OCI-LY1 (cell line): Measurements from ENCODE around the gene LRRC28.

Source experiments
- H2AFZ ChIP-seq: fragments of 200-600 bp; sonication (generic), shearing (Covaris generic); 2 replicates; pipeline ENCODE4 v1.6.0; 2014; ENCODE audit warnings: antibody characterized with exemption, mild to moderate bottlenecking, low read length
- H3F3A ChIP-seq: fragments of 200-600 bp; sonication (generic), shearing (Covaris generic); 2 replicates; pipeline ENCODE4 v1.6.0; 2014; ENCODE audit warnings: mild to moderate bottlenecking, antibody characterized with exemption, low read length, moderate library complexity; ENCODE audit not compliant: insufficient read depth
- H3K27ac ChIP-seq: fragments of 200-600 bp; sonication (generic); 2 replicates; pipeline ENCODE4 v1.5.1; 2014; ENCODE audit warnings: low read length, mixed run types, mild to moderate bottlenecking, low read depth; ENCODE audit not compliant: poor library complexity, severe bottlenecking
- H3K27me3 ChIP-seq: fragments of 200-600 bp; sonication (generic); 2 replicates; pipeline ENCODE4 v1.6.0; 2014; ENCODE audit warnings: antibody characterized with exemption, mild to moderate bottlenecking, low read length, moderate library complexity; ENCODE audit not compliant: insufficient read depth
- H3K36me3 ChIP-seq: fragments of 200-600 bp; sonication (generic); 2 replicates; pipeline ENCODE4 v1.6.1; 2014; ENCODE audit warnings: mild to moderate bottlenecking, antibody characterized with exemption, low read length, moderate library complexity, mixed read lengths; ENCODE audit not compliant: insufficient read depth
- H3K4me1 ChIP-seq: fragments of 200-600 bp; sonication (generic); 2 replicates; pipeline ENCODE4 v1.5.1; 2014; ENCODE audit warnings: mild to moderate bottlenecking, low read length, moderate library complexity; ENCODE audit not compliant: insufficient read depth, severe bottlenecking
- H3K4me2 ChIP-seq: fragments of 200-600 bp; sonication (generic), shearing (Covaris generic); 2 replicates; pipeline ENCODE4 v1.6.1; 2014; ENCODE audit warnings: low read length
- H3K4me3 ChIP-seq: fragments of 200-600 bp; sonication (generic); 2 replicates; pipeline ENCODE4 v1.5.1; 2014; ENCODE audit warnings: low read length, low read depth, mild to moderate bottlenecking, mixed read lengths; ENCODE audit not compliant: poor library complexity, severe bottlenecking
- H3K79me2 ChIP-seq: fragments of 200-600 bp; shearing (Covaris generic); 2 replicates; pipeline ENCODE4 v1.6.1; 2016; ENCODE audit warnings: mixed run types, low read length, mixed read lengths; ENCODE audit not compliant: insufficient read depth
- H3K9ac ChIP-seq: fragments of 200-600 bp; sonication (generic), shearing (Covaris generic); 2 replicates; pipeline ENCODE4 v1.6.1; 2014; ENCODE audit warnings: mild to moderate bottlenecking, low read length, mixed read lengths
- H3K9me2 ChIP-seq: fragments of 200-600 bp; sonication (generic), shearing (Covaris generic); 2 replicates; pipeline ENCODE4 v1.6.1; 2014; ENCODE audit warnings: low read depth, mild to moderate bottlenecking, low read length, mixed read lengths
- H3K9me3 ChIP-seq: fragments of 200-600 bp; shearing (Covaris generic); 2 replicates; pipeline ENCODE4 v1.6.1; 2014; ENCODE audit warnings: low read length, mixed read lengths
- H4K20me1 ChIP-seq: fragments of 200-600 bp; sonication (generic), shearing (Covaris generic); 2 replicates; pipeline ENCODE4 v1.6.0; 2016; ENCODE audit warnings: mild to moderate bottlenecking, low read length; ENCODE audit not compliant: insufficient read depth
- EZH2 ChIP-seq: fragments of 200-600 bp; sonication (generic), shearing (Covaris generic); IDR thresholded peaks from 2 replicates; pipeline ENCODE4 v1.8.0; 2017; ENCODE audit warnings: borderline replicate concordance, mixed run types, mild to moderate bottlenecking, antibody characterized with exemption, low read length, moderate library complexity, mixed read lengths
- TF ChIP-seq, protein P1 (sequence below): fragments of 200-600 bp; sonication (generic), shearing (Covaris generic); IDR thresholded peaks from 2 replicates; pipeline ENCODE4 v1.5.1; 2017; ENCODE audit warnings: mild to moderate bottlenecking, antibody characterized with exemption, low read length, moderate library complexity, mixed read lengths

LRRC28 gene

DNA sequence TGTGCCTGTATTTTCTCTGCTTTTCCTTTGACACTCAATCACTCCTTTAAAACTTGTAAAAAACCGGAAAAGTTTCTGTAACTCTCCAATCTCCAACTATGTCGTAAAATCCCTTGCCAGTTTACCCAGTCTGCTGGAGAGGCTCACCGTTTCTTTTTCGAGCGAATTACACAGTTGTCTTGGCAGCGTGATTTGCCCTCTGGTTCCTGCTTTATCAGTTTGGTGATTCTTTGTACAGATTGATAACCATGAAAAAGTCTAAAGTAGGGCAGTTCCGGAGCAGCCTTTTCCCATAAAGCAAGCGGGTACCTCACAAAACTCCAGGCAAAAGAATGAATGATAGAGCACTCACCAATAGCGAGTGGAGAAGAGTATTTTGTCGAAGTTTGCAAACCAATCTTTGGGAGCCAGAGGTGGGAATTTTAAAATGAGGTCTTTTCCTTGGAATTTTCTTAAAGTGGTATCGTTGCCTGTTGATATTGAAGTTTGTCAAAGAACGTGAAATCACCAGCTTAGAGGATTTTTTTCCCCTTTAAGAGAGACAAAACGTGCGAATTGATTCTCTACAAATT, 1.9 kb upstream of the LRRC28 start, which contains the start of gene TTC23:
Gene TTC23 (minus strand): TSS at position 312 of the 572 bp plus-strand sequence. CDS start 20,869 bp downstream, outside the sequence.
- Histone ChIP-seq H3K4me3 (no peak within 1 kb of the TSS), H3F3A (no peaks in the 10 kb centered on the region), H3K27me3 (no peaks in the 10 kb centered on the region), H3K4me2 (0 out of 2 replicates have a peak within 1 kb of the TSS, but pooled peaks have one; percentile 63), H3K27ac (no peak within 1 kb of the TSS), H3K36me3 (peaks cover 6% of the 10 kb centered on the region; the same call in 1 of the 2 replicates), H3K9me3 (no peaks in the 10 kb centered on the region; the same call in 1 of the 2 replicates), H4K20me1 (no peaks in the 10 kb centered on the region), H3K79me2 (no peaks in the 10 kb centered on the region), H3K4me1 (peaks cover 29% of the 10 kb centered on the region), H3K9me2 (no peaks in the 10 kb centered on the region), H3K9ac (no peak within 1 kb of the TSS), H2AFZ (no peak within 1 kb of the TSS)
- TF ChIP-seq, protein P1, sequence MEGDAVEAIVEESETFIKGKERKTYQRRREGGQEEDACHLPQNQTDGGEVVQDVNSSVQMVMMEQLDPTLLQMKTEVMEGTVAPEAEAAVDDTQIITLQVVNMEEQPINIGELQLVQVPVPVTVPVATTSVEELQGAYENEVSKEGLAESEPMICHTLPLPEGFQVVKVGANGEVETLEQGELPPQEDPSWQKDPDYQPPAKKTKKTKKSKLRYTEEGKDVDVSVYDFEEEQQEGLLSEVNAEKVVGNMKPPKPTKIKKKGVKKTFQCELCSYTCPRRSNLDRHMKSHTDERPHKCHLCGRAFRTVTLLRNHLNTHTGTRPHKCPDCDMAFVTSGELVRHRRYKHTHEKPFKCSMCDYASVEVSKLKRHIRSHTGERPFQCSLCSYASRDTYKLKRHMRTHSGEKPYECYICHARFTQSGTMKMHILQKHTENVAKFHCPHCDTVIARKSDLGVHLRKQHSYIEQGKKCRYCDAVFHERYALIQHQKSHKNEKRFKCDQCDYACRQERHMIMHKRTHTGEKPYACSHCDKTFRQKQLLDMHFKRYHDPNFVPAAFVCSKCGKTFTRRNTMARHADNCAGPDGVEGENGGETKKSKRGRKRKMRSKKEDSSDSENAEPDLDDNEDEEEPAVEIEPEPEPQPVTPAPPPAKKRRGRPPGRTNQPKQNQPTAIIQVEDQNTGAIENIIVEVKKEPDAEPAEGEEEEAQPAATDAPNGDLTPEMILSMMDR = no peak
- no peak for TF ChIP-seq EZH2

DNA sequence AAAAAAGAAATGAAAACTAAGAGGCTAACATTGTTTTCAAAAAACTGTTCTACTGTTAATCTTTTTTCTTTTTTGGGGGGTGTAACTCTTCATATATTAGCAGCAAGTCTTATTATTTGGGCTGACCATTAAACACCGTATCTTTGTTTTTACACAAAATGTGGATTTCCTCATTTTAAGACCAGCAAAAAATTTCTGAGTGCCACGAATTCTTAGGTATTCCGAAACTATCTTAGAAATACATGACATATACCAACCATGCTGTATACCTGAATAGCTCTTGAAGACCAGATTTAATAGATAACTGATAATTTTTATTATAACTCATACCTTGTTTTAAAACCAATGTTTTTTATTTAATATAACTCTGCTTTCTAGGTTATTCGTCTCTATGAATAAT, 1.3 kb upstream of the LRRC28 start:
- H3K27ac ChIP-seq = no peak overlapping the region
- peaks cover 29% of the 10 kb centered on the region for H3K4me1 ChIP-seq
- no peaks in the 10 kb centered on the region; the same call in 1 of the 2 replicates for H3K9me3 ChIP-seq

DNA sequence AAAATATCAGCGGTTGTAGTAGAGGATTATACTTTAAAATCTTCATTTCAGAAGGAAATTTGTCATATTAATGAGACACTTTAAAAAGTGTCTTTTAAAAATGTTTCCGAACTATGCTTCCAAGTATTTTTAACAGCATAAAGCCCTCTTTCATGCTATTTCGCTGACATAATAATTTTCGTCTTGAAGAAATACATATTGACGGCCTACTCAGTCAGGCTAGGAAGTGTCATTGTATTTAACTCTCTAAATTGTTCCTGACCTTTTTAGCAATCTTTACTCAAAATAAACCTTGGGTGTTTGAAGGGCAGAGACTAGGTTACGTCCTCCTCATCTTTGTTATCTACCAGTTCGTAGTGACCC, 806 bp upstream of the LRRC28 start:
- H4K20me1 ChIP-seq = no peaks in the 10 kb centered on the region
- TF ChIP-seq, protein P1 = no peak
- no peak for TF ChIP-seq EZH2
- H2AFZ ChIP-seq = peak overlapping the region; percentile 95
- H3K9ac ChIP-seq = peak overlapping the region; percentile 18; the same call in 1 of the 2 replicates
- no peaks in the 10 kb centered on the region for H3K79me2 ChIP-seq
- no peaks in the 10 kb centered on the region for H3K9me2 ChIP-seq
- no peak overlapping the region for H3K27ac ChIP-seq
- peaks cover 6% of the 10 kb centered on the region; the same call in 1 of the 2 replicates for H3K36me3 ChIP-seq
- H3K4me2 ChIP-seq = peak overlapping the region; percentile 63
- no peaks in the 10 kb centered on the region for H3K27me3 ChIP-seq
- peaks cover 29% of the 10 kb centered on the region for H3K4me1 ChIP-seq
- no peaks in the 10 kb centered on the region for H3F3A ChIP-seq
- peak overlapping the region; percentile 75 for H3K4me3 ChIP-seq
- no peaks in the 10 kb centered on the region; the same call in 1 of the 2 replicates for H3K9me3 ChIP-seq

More for the DNA sequence above, 1.3 kb upstream of the LRRC28 start:
- H3K9ac ChIP-seq = no peak overlapping the region
- no peak overlapping the region for H3K4me3 ChIP-seq
- no peaks in the 10 kb centered on the region for H3K79me2 ChIP-seq
- TF ChIP-seq EZH2 = no peak
- TF ChIP-seq, protein P1 = no peak
- no peak overlapping the region for H3K4me2 ChIP-seq
- no peaks in the 10 kb centered on the region for H4K20me1 ChIP-seq
- H3F3A ChIP-seq = no peaks in the 10 kb centered on the region
- H3K9me2 ChIP-seq = no peaks in the 10 kb centered on the region
- H3K36me3 ChIP-seq = peaks cover 6% of the 10 kb centered on the region; the same call in 1 of the 2 replicates
- no peaks in the 10 kb centered on the region for H3K27me3 ChIP-seq
- H2AFZ ChIP-seq = no peak overlapping the region
